NOMO-1 treated with dmso at 0.1 percent for 144 hours (cell line): ENCODE results near the gene CPXM2.

Experiments
- DNase-seq: peaks from one replicate; lab custom pipeline; 2025; ENCODE audit not compliant: unreplicated experiment; lab: John Stamatoyannopoulos, UW

Gene CPXM2

GRCh38 chr10:123891144-123892071, at the start of gene CPXM2:
Gene CPXM2 (minus strand): TSS chr10:123891807. CDS start chr10:123891659, 148 bp downstream.
- no peak for DNase-seq

DNA sequence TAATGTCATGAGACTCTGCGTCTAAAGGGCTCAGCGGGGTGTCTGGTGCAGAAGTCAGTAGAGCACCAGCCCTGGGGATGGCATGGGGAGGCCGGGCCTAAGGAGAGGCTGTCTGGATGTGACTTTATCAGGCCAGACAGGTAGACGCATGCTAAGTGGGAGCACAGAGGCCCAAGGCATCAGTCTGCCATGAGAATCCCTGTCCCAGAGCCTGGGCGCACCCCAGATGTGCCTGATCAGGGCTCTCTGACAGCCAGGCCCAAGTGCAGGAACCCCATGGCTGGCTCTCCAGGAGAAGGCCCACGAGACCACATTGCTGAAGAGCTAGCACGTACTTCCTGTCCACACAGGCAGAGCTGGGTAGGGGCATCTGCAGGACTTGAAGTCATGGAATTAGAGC, 48.0 kb upstream of the CPXM2 start:
- no peak for DNase-seq

GRCh38 chr10:123938890-123939289, 47.3 kb upstream of the CPXM2 start:
- DNase-seq: no peak

GRCh38 chr10:123936426-123936825, 44.8 kb upstream of the CPXM2 start:
- no peak for DNase-seq

DNA sequence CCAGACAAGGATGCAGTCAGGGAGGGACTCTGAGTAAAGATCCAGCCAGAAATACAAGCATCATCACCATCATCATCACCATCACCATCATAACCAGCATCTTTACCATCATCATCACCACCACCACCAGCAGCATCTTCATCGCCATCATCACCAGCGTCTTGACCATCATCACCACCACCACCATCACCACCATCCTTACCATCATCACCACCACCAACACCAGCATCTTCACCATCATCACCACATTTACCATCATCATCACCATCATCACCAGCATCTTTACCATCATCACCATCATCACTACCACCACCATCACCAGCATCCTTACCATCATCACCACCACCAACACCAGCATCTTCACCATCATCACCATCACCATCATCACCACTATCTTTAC, 44.1 kb upstream of the CPXM2 start:
- no peak for DNase-seq

DNA sequence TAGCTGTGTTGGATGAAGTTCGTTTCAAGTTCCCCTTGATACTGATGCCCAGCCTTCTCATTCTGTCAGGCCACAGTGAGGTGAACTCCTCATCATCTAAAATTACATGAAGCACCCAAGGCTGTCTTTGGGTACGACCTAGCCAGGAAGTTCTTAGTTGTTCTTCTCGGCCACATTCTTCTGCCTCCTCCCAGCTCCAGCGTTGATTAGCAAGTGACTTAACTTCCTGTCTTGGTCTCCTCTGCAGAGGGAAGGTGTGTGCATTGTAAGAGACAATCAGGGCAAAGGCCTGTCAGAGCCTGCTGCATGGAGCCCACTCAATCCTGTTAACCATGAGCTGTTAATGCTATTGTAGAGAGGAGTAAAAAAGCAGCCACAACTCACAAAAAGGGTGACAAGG, 43.2 kb upstream of the CPXM2 start:
- no peak for DNase-seq

GRCh38 chr10:123930340-123931001, 38.9 kb upstream of the CPXM2 start:
- no peak for DNase-seq

DNA sequence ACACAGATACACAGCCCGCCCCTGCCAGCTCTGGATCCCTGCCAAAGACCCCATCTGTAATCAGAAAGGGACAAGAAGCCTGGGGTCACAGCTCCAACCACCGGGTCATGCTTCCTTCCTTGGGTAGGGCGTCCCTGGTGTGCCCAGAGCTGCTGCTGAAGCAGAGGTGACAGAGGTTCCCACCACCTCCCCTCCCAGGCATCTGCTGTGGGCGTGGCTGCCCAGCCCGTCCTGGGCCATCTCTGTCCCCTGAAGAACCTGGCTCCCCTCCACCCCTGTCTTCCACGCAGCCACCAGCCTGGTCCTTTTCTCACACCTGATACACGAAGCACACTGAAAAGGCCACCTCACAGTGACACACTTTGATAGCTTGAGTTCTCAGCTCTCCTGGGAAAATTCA, 38.2 kb upstream of the CPXM2 start:
- no peak for DNase-seq

- no peak for DNase-seq
Measured at GRCh38 chr10:123928427-123928826, 36.8 kb upstream of the CPXM2 start.

- DNase-seq: no peak
Measured at GRCh38 chr10:123926401-123927264, 35.0 kb upstream of the CPXM2 start.

DNA sequence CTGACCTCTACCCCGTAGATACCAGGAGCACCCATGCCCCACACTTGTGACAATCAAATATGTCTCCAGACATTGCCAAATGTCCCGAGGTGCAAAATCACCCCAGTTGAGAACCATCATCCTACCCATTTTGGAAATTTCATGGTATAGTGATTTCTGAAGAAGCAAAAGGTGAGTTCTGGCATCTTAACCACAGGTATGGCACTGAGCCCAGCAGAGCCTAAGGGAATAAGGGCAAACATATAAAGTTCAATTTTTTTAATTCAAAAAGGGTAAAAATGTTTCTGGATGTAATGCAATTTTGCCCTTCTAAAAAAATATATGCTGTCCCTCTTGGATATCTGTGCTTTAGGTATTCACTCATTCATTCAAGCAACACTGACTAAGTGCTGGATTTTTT, 30.5 kb upstream of the CPXM2 start:
- no peak for DNase-seq

- no peak for DNase-seq
Measured at GRCh38 chr10:123916775-123917174, 25.2 kb upstream of the CPXM2 start.

GRCh38 chr10:123913688-123914268, 22.2 kb upstream of the CPXM2 start:
- DNase-seq: peak; percentile 48

- no peak for DNase-seq
Measured at GRCh38 chr10:123912871-123913270, 21.3 kb upstream of the CPXM2 start.

DNA sequence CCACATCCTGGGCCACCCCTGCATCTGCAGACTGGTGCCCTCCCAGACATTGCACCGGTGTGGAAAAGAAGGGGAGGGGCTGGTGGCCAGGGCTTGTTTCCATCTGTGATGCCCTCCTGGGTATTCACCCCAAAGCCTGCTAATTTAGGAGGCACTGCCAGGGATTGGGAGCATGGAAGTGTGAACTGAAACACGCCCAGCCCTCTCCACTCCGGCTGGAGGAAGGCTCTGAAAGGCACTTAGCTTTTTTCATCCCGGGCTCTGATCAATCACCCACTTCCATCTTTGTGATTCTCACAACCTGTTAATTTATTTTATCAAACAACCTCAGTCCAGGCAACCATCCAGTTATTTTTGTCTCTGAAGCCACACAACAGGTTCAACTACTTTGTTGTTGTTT, 20.9 kb upstream of the CPXM2 start:
- DNase-seq: no peak

- no peak for DNase-seq
Measured at GRCh38 chr10:123911866-123912265, 20.3 kb upstream of the CPXM2 start.

GRCh38 chr10:123909866-123910265, 18.3 kb upstream of the CPXM2 start:
- no peak for DNase-seq

GRCh38 chr10:123909426-123909825, 17.8 kb upstream of the CPXM2 start:
- no peak for DNase-seq

- DNase-seq: no peak
Measured at GRCh38 chr10:123908379-123908778, 16.8 kb upstream of the CPXM2 start.

DNA sequence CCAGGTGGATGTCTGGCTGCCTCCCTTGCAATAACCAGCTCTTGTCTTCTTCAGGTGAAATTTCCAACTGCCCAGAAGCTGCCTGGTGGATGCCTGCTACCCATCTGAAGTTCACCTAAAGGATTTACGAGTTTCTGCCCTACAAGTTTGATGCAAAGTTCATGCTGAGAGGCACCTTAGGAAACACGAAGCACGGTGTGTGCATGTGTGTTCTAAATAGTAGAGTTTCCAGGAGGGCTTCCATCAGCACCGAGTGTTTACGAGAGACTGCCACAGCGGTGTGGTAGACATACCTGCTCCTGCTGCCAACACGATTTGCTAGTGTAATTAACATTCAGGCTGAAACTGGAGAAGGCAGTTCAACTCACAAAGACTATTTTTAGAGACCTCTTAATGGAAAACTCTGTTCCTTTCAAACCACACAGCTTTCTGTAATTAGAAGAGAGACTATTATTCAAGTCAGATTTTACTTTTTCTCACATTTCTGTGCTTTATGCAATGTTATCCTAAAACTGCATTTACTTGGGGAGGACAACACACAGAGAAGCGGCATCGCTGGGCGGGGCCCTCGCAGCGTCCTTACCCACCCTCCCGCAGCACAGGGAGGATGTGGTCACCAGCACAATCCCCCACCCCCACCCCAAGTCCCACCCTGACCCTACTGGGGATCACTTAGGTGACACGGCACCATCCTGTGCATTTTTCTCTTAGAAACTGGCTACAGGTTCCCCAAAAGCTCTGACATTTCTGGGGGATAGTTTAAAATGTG, 15.5 kb upstream of the CPXM2 start:
- DNase-seq: no peak
